HG03571 (cell line): ENCODE data around the gene MKLN1.
"Not testable (repeated sequence)": the region's sequence is repeated elsewhere in the genome, so short reads cannot be mapped to it uniquely, and the experiment has no call there.

Experiments
- ATAC-seq: cut with Tn5 transposase; IDR thresholded peaks from one replicate; pipeline ENCODE4 v1.9.1; 2021; ENCODE audit not compliant: unreplicated experiment

MKLN1 gene

GRCh38 chr7:131307627-131308026 lies 20.0 kb upstream of the MKLN1 start:
- ATAC-seq, result no peak

GRCh38 chr7:131312838-131313237 lies 14.8 kb upstream of the MKLN1 start:
- ATAC-seq, result no peak

GRCh38 chr7:131320603-131321002 lies 7.1 kb upstream of the MKLN1 start:
- ATAC-seq, result no peak

GRCh38 chr7:131321656-131322055 lies 6.0 kb upstream of the MKLN1 start:
- ATAC-seq, result no peak

- ATAC-seq, result no peak
These were observed 5.6 kb upstream of the MKLN1 start for GRCh38 chr7:131322061-131322460.

- ATAC-seq, result no peak
These were observed 4.8 kb upstream of the MKLN1 start for GRCh38 chr7:131322861-131323260.

GRCh38 chr7:131325179-131325840 lies 2.4 kb upstream of the MKLN1 start:
- ATAC-seq, result no peak

GRCh38 chr7:131326576-131326975 lies 1.1 kb upstream of the MKLN1 start:
- ATAC-seq, result no peak

GRCh38 chr7:131327049-131327625 lies 539 bp upstream of the MKLN1 start:
- ATAC-seq, result peak; percentile 11

- no peak for ATAC-seq
These were observed 900 bp downstream of the MKLN1 start for GRCh38 chr7:131328377-131329175.

- ATAC-seq, result no peak
These were observed 1.5 kb downstream of the MKLN1 start for GRCh38 chr7:131329176-131329570.

- ATAC-seq, result no peak
These were observed 2.6 kb downstream of the MKLN1 start for GRCh38 chr7:131330299-131330698.

GRCh38 chr7:131331806-131332205 lies 4.1 kb downstream of the MKLN1 start:
- ATAC-seq, result no peak

GRCh38 chr7:131332729-131333128 lies 5.1 kb downstream of the MKLN1 start:
- ATAC-seq, result not testable (repeated sequence)

- ATAC-seq, result no peak
These were observed 8.1 kb downstream of the MKLN1 start for GRCh38 chr7:131335639-131336381.

GRCh38 chr7:131336956-131337355 lies 9.3 kb downstream of the MKLN1 start:
- ATAC-seq, result no peak

- no peak for ATAC-seq
These were observed 10.5 kb downstream of the MKLN1 start for GRCh38 chr7:131338173-131338572.

GRCh38 chr7:131338691-131339390 lies 11.2 kb downstream of the MKLN1 start:
- ATAC-seq, result no peak

GRCh38 chr7:131341690-131342089 lies 14.0 kb downstream of the MKLN1 start:
- ATAC-seq, result no peak

GRCh38 chr7:131342864-131343442 lies 15.3 kb downstream of the MKLN1 start:
- ATAC-seq, result no peak
